GM12878 (cell line): Measurements from ENCODE around the gene TWIST1. TPM values are rescaled to one million over a fixed set of nuclear protein-coding genes. Genes with fewer than 3 reads are reported as not detected.

Source experiments
- ATAC-seq: fragments of 200-7000 bp; cut with Tn5 transposase; 3 replicates; pipeline ENCODE4 v1.9.1; 2020; ENCODE audit warnings: mild to moderate bottlenecking, moderate library complexity
- BruUV-seq: library from RNA; stranded (reverse); fragments of 400-500 nt; replicated peaks from 2 replicates; lab custom pipeline; 2021; lab: Mats Ljungman, UMichigan
- CTCF ChIA-PET: fragments of 300-600 bp; sonication (Branson Sonifier 250); formaldehyde crosslinking; extraction: SDS; loops from one replicate; lab custom pipeline; 2021; ENCODE audit warnings: inconsistent platforms; lab: Yijun Ruan, JAX
- POLR2A ChIA-PET: fragments of 350-600 bp; formaldehyde crosslinking; extraction: SDS; loops from one replicate; lab custom pipeline; 2021; ENCODE audit warnings: inconsistent platforms; lab: Charles Lee
- RAD21 ChIA-PET: fragments of 300-600 bp; sonication (Branson Sonifier 250); formaldehyde crosslinking; loops from one replicate; lab custom pipeline; 2023; ENCODE audit warnings: antibody characterized with exemption; ENCODE audit not compliant: unreplicated experiment; lab: Charles Lee
- SMC1A ChIA-PET: fragments of 300-600 bp; sonication (Branson Sonifier 250); formaldehyde crosslinking; loops from one replicate; lab custom pipeline; 2023; ENCODE audit not compliant: unreplicated experiment, uncharacterized antibody; lab: Charles Lee
- DNase-seq: peaks from one replicate; pipeline ENCODE4 v3.0.0-alpha.2; 2011; ENCODE audit warnings: low read depth, low spot score
- FAIRE-seq: peaks from 3 replicates; lab custom pipeline; 2011; peaks lifted over from hg19 to GRCh38; lab: Jason Lieb, UNC
- H2AFZ ChIP-seq: 2 replicates; pipeline ENCODE4 v1.6.0; 2011; ENCODE audit warnings: low read depth, low read length, control low read depth; ENCODE audit not compliant: control insufficient read depth
- H3K27ac ChIP-seq: 2 replicates; pipeline ENCODE4 v1.5.1; 2011; ENCODE audit warnings: control low read depth; ENCODE audit not compliant: control insufficient read depth, insufficient read depth
- H3K27me3 ChIP-seq, 2 experiments: replicated peaks in 1 of 2; 2 replicates each; pipeline versions ENCODE4 v1.6.0 to v1.6.1; 2011; ENCODE audit warnings: low read length in 1 of 2; ENCODE audit not compliant: control insufficient read depth in 2 of 2, insufficient read depth in 2 of 2
- H3K36me3 ChIP-seq, 2 experiments: 2 replicates each; pipeline ENCODE4 v1.5.1; 2011; ENCODE audit warnings: low read length in 1 of 2; ENCODE audit not compliant: control insufficient read depth in 2 of 2, insufficient read depth in 2 of 2
- H3K4me1 ChIP-seq: 2 replicates; pipeline ENCODE4 v1.6.1; 2011; ENCODE audit warnings: mild to moderate bottlenecking, low read length, moderate library complexity, mixed read lengths; ENCODE audit not compliant: control insufficient read depth, insufficient read depth
- H3K4me2 ChIP-seq: 2 replicates; pipeline ENCODE4 v1.6.0; 2011; ENCODE audit warnings: control low read depth; ENCODE audit not compliant: control insufficient read depth, insufficient read depth
- H3K4me3 ChIP-seq: fragments of 200-600 bp; sonication (generic); 2 replicates; pipeline ENCODE4 v1.5.1; 2016
- H3K79me2 ChIP-seq: 2 replicates; pipeline ENCODE4 v1.6.0; 2011; ENCODE audit warnings: low read length; ENCODE audit not compliant: control insufficient read depth, insufficient read depth
- H3K9ac ChIP-seq: 2 replicates; pipeline ENCODE4 v1.8.0; 2011; ENCODE audit warnings: low read length, control low read depth, mixed read lengths; ENCODE audit not compliant: control insufficient read depth, insufficient read depth
- H3K9me3 ChIP-seq: replicated peaks from 3 replicates; pipeline ENCODE4 v1.5.1; 2011; ENCODE audit warnings: mild to moderate bottlenecking, low read length; ENCODE audit not compliant: control insufficient read depth, insufficient read depth
- H4K20me1 ChIP-seq: 2 replicates; pipeline ENCODE4 v1.6.0; 2011; ENCODE audit not compliant: control insufficient read depth, insufficient read depth
- ASH2L ChIP-seq: fragments of 300-600, 200-600 bp; sonication (generic); IDR thresholded peaks from 2 replicates; pipeline ENCODE4 v1.6.1; 2017; ENCODE audit warnings: low read depth, mild to moderate bottlenecking, borderline replicate concordance
- BHLHE40 ChIP-seq, 2 experiments: fragments of 450-650 bp in 1 of 2; IDR thresholded peaks; 2 replicates each; pipeline ENCODE4 v1.6.1; 2011 to 2017; ENCODE audit warnings: low read depth in 2 of 2, borderline replicate concordance in 1 of 2, improper control_type of control experiment in 1 of 2, low read length in 1 of 2, mild to moderate bottlenecking in 1 of 2
- CBFB ChIP-seq: IDR thresholded peaks from 2 replicates; pipeline ENCODE4 v1.6.1; 2016; ENCODE audit warnings: antibody characterized with exemption, low read depth
- CEBPB ChIP-seq, 2 experiments: fragments of 150-350 bp in 1 of 2; IDR thresholded peaks; 2 replicates each; pipeline ENCODE4 v1.6.1; 2012 to 2014; ENCODE audit warnings: low read depth in 2 of 2, low read length in 2 of 2, borderline replicate concordance in 1 of 2, inconsistent platforms in 1 of 2
- FOXK2 ChIP-seq: fragments of 450-650 bp; IDR thresholded peaks from 2 replicates; pipeline ENCODE4 v1.6.1; 2017; ENCODE audit warnings: mild to moderate bottlenecking, moderate library complexity
- MTA3 ChIP-seq: IDR thresholded peaks from 2 replicates; pipeline ENCODE4 v1.6.1; 2012; ENCODE audit warnings: low read length, inconsistent platforms, borderline replicate concordance
- MXI1 ChIP-seq: fragments of 150-350 bp; IDR thresholded peaks from 2 replicates; pipeline ENCODE4 v1.6.1; 2011; ENCODE audit warnings: low read depth, mild to moderate bottlenecking, inconsistent platforms, low read length, improper control_type of control experiment
- NKRF ChIP-seq: fragments of 450-650 bp; conservative IDR thresholded peaks from 2 replicates; pipeline ENCODE4 v1.6.1; 2017; ENCODE audit warnings: mild to moderate bottlenecking, moderate library complexity
- PRDM15 ChIP-seq: fragments of 450-650 bp; formaldehyde crosslinking; IDR thresholded peaks from 2 replicates; pipeline ENCODE4 v1.4.0; 2020; ENCODE audit warnings: mild to moderate bottlenecking, moderate library complexity
- SMAD1 ChIP-seq: fragments of 450-650 bp; IDR thresholded peaks from 2 replicates; pipeline ENCODE4 v1.6.1; 2018; ENCODE audit warnings: mild to moderate bottlenecking, low read depth; ENCODE audit not compliant: partially characterized antibody
- SP1 ChIP-seq: IDR thresholded peaks from one replicate; pipeline ENCODE4 v1.6.1; 2011; ENCODE audit warnings: low read depth, low read length
- SPI1 ChIP-seq: IDR thresholded peaks from 2 replicates; pipeline ENCODE4 v1.6.1; 2011; ENCODE audit warnings: low read depth, mild to moderate bottlenecking, low read length, moderate library complexity, borderline replicate concordance; ENCODE audit not compliant: insufficient read depth
- ZBTB40 ChIP-seq: fragments of 450-650 bp; IDR thresholded peaks from 2 replicates; pipeline ENCODE4 v1.6.1; 2016; ENCODE audit warnings: mild to moderate bottlenecking, moderate library complexity, borderline replicate concordance
- WGBS: methylation state at CpG from one replicate; pipeline ENCODE4 v1.1.6; 2016; ENCODE audit warnings: low lambda C conversion rate; ENCODE audit not compliant: insufficient replicate concordance, insufficient coverage; ENCODE audit errors: missing lambda C conversion rate; 5-methylcytosine and 5-hydroxymethylcytosine counted together
- in situ Hi-C: fragments of 300-500 bp; cut with MboI; formaldehyde crosslinking; loops from 9 replicates; pipeline ENCODE4 v1.14.3; 2018; ENCODE audit warnings: mixed read lengths
- intact Hi-C: fragments of 100-400 bp; cut with micrococcal nuclease; formaldehyde crosslinking; loops from one replicate; pipeline ENCODE4 v1.14.2; 2022; ENCODE audit not compliant: unreplicated experiment
- polyA plus RNA-seq, 11 experiments: library from polyadenylated mRNA; depleted of rRNA in 4 of 11; unstranded in 6 of 11; stranded (reverse) in 5 of 11; fragments of >200 nt; fragmentation: Nextera tagmentation in 4 of 11; fragmentation: Illumina TruSeq in 1 of 11; extraction: Ambion mirVana in 4 of 11; extraction: Trizol in 1 of 11; gene quantifications; 1 replicate in 1 of 11; 2 replicates in 10 of 11; pipeline versions ENCODE4 v1.2.1 to v1.2.3, GENCODE V29; 2011 to 2016; ENCODE audit warnings: inconsistent platforms in 2 of 11, missing spikeins in 2 of 11, low read depth in 1 of 11
- total RNA-seq, 4 experiments: library from RNA; depleted of rRNA in 3 of 4; stranded (reverse); fragments of >200 nt in 3 of 4; fragmentation: Illumina TruSeq in 1 of 4; extraction: Trizol in 1 of 4; gene quantifications; 2 replicates each; pipeline versions ENCODE4 v1.2.1 to v1.2.3, GENCODE V29; 2013 to 2021

Gene TWIST1
- total and polyA plus RNA-seq, 10 of the 15 experiments (the other 5 are each of a cell fraction or from before 2014, with no cell fraction given) = not detected

- FAIRE-seq = no peak
- in situ Hi-C loops (no loop called here), intact Hi-C loops (no loop called here)
- H3K79me2 ChIP-seq = no peaks in the 10 kb centered on the region
- H3K4me3 ChIP-seq = no peak within 1 kb of the TSS
- no peak for ATAC-seq
- peaks cover 2 to 5% of the 10 kb centered on the region in 2 experiments; a peak in 3 of 4 replicates for H3K27me3 ChIP-seq
- no TSS peak for BruUV-seq
- POLR2A ChIA-PET = no interaction called here
- no peaks in the 10 kb centered on the region for H3K4me1 ChIP-seq
- DNase-seq = no peak
- CTCF ChIA-PET = no interaction called here
- no peak within 1 kb of the TSS for H3K27ac ChIP-seq
- no peaks in the 10 kb centered on the region for H4K20me1 ChIP-seq
- no peak within 1 kb of the TSS for H3K4me2 ChIP-seq
- SMC1A ChIA-PET = no interaction called here
- RAD21 ChIA-PET = no interaction called here
- no peak within 1 kb of the TSS for H2AFZ ChIP-seq
- no peaks in the 10 kb centered on the region for H3K36me3 ChIP-seq
- WGBS = 50% methylated on average over 50 of the region's 51 CpGs
- no peaks in the 10 kb centered on the region for H3K9me3 ChIP-seq
- H3K9ac ChIP-seq = no peak within 1 kb of the TSS
- TF ChIP-seq MXI1 (no peak), FOXK2 (no peak), SPI1 (no peak), NKRF (no peak), SP1 (no peak), ASH2L (no peak), CEBPB (IDR thresholded peaks at IDR 0.05; ENCODE audit: borderline replicate concordance in 1 of 2, low read depth in 2 of 2, low read length in 2 of 2) (no peak), CBFB (no peak), BHLHE40 (IDR thresholded peaks at IDR 0.05; ENCODE audit: borderline replicate concordance in 1 of 2, low read depth in 2 of 2, low read length in 1 of 2) (no peak), MTA3 (no peak), SMAD1 (no peak), ZBTB40 (no peak), PRDM15 (no peak)
Observed at GRCh38 chr7:19144661-19145433, 27.4 kb upstream of the TWIST1 start, which contains the start of gene FERD3L. FERD3L (minus strand) TSS chr7:19145421; CDS start chr7:19145362, 59 bp downstream.
